GM19324 (cell line): ENCODE measurements around the gene EFR3B.
"Not testable (repeated sequence)": the region's sequence is repeated elsewhere in the genome, so short reads cannot be mapped to it uniquely, and the experiment has no call there.

Experiments
- ATAC-seq: cut with Tn5 transposase; IDR thresholded peaks from one replicate; pipeline ENCODE4 v1.9.1; 2021; ENCODE audit warnings: mild to moderate bottlenecking, moderate library complexity; ENCODE audit not compliant: unreplicated experiment, low FRiP score

Gene EFR3B

GRCh38 chr2:25098670-25099486 is 57.0 kb downstream of the EFR3B start:
- ATAC-seq: no peak

GRCh38 chr2:25102352-25102751 is 60.5 kb downstream of the EFR3B start:
- not testable (repeated sequence) for ATAC-seq

- ATAC-seq: no peak
These were observed 61.5 kb downstream of the EFR3B start for GRCh38 chr2:25103287-25103871.

GRCh38 chr2:25104736-25105135 is 62.9 kb downstream of the EFR3B start:
- no peak for ATAC-seq

- no peak for ATAC-seq
These were observed 63.6 kb downstream of the EFR3B start for GRCh38 chr2:25105336-25106085.

- ATAC-seq: no peak
These were observed 67.9 kb downstream of the EFR3B start for GRCh38 chr2:25109822-25110221.

GRCh38 chr2:25112113-25112512 is 70.2 kb downstream of the EFR3B start:
- ATAC-seq: no peak

GRCh38 chr2:25115249-25115883 is 73.5 kb downstream of the EFR3B start:
- ATAC-seq: no peak

GRCh38 chr2:25115902-25116301 is 74.0 kb downstream of the EFR3B start:
- no peak for ATAC-seq

GRCh38 chr2:25116956-25117355 is 75.1 kb downstream of the EFR3B start:
- no peak for ATAC-seq

- ATAC-seq: no peak
These were observed 77.4 kb downstream of the EFR3B start for GRCh38 chr2:25119263-25119662.

- no peak for ATAC-seq
These were observed 80.5 kb downstream of the EFR3B start for GRCh38 chr2:25122367-25122766.

GRCh38 chr2:25123682-25124081 is 81.8 kb downstream of the EFR3B start:
- ATAC-seq: no peak

GRCh38 chr2:25125189-25125588 is 83.3 kb downstream of the EFR3B start:
- no peak for ATAC-seq

GRCh38 chr2:25125976-25126375 is 84.1 kb downstream of the EFR3B start:
- ATAC-seq: no peak

- ATAC-seq: not testable (repeated sequence)
These were observed 85.2 kb downstream of the EFR3B start for GRCh38 chr2:25127071-25127470.

GRCh38 chr2:25127646-25128045 is 85.8 kb downstream of the EFR3B start:
- no peak for ATAC-seq

GRCh38 chr2:25129901-25130520 is 88.1 kb downstream of the EFR3B start:
- no peak for ATAC-seq

- no peak for ATAC-seq
These were observed 89.3 kb downstream of the EFR3B start for GRCh38 chr2:25131253-25131566.

- ATAC-seq: no peak
These were observed 89.9 kb downstream of the EFR3B start for GRCh38 chr2:25131567-25132298.
